Measurements from ENCODE around the gene PCARE.

Gene PCARE

GRCh38 chr2:29061616-29062015 is 12.7 kb downstream of the PCARE start:
- no peak for DNase-seq

DNA sequence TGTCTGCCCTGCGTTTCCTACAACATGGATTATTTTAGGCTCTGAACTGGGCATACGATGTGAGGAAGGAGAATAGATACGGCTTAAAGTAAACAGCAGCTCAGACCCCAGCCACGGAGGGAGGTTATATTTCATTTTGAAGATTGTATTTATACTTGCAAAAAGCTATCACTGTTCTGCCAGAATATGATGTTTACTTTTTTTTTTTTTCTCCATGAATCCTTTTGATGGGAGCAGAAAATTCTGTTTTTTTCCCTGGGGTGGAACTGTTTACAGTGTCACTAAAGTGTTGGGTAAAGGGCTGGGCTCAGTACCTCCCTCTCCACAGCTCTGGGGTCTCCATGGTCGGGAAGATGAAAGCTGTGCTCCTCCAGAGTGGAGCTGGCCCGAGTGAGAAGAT is 13.1 kb downstream of the PCARE start:
- DNase-seq: no peak

- no peak for DNase-seq
Measured at GRCh38 chr2:29060441-29060840, 13.9 kb downstream of the PCARE start.

DNA sequence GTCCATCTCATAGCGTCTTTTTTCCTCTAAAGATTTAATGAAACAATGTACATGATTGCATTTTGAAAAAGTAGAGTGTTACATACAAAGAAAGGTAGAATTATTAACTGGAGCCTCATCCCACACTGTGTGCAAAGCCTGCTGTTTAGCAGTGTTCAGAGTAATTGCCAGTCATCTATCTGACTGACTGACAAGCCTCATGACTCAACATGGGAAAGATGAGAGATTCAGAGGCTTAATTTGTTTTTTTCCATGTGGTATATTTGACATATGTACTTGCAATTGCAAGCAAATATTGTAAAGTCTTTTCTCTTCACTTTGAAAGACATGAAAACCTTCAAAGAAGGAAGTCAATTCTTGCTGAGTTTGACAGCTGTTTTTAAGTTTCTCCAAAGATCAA is 14.7 kb downstream of the PCARE start:
- DNase-seq: no peak

GRCh38 chr2:29057006-29057405 is 17.3 kb downstream of the PCARE start:
- DNase-seq: no peak

DNA sequence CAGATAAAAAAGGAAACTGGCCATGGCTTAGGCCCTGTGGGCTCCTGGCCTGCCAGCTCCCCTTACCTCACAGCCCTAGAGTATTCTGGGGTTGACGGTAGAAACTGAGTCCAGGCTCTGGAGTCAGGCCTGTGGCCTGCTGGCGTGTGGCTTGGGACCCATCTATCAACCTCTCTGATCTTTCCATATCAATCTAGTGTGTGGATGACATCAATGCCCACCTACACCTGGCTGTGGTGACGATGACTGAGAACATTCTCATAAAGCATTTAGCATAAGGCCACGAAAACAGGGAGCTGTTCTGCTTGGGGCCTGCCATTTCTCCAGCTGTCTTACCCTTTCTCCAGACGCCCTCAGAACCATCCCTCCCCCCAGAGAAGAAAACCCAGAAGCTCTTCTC is 17.9 kb downstream of the PCARE start:
- no peak for DNase-seq

- DNase-seq: no peak
Measured at GRCh38 chr2:29055601-29056000, 18.7 kb downstream of the PCARE start.

DNA sequence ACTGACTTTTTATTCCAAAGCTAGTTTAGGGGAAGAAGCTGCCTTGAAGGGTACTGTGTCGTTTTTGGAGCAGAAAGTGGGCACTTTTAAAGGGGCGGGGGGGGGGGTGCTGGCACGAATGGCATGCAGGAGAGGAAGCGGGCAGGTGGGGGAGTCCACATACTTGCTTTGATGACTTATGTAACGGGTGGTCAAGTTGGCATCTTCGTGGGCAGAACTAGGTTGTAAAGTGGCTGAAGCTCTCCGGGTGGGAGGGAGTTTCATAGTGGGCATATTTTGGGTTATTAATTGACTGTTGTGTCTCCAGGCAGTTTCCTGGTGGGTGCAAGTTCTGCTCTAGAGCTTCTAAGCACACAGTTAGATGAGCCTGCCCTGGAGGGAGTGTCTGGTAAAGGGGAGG is 19.9 kb downstream of the PCARE start:
- DNase-seq: no peak

DNA sequence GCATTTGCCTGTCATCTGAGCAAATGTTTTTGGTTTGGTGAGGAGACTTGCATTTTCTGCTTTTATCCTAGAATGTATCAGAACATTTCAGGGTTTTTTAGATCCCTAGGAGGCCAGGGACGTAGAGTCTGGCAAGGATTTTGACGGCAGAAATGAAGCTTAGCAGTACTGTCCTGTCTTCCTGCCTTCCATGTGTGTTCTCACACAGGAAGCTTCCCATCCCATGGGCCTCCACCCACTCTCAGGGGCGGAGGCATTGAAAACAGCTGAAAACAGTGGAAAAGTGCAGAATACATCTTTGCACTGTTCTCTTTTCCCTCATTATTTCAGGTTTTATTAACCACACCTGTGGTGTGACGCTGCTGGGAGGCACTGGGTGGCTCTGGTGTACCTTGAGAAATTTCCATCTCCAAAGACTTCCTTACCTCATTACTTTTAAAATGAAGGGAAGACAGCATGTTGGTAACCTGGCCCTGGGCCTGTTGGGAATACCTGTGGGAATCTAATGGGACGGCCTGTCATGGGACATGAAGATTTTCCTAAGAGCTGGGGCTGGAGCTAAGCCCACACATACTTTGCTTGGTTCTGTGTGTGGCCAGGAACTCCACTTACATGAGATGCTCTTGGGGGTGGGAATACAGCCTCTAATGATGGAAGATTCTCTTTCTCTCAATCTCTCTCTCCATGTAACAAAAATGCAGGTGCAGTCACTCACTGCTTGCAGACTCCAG is 20.5 kb downstream of the PCARE start:
- no peak for DNase-seq

DNA sequence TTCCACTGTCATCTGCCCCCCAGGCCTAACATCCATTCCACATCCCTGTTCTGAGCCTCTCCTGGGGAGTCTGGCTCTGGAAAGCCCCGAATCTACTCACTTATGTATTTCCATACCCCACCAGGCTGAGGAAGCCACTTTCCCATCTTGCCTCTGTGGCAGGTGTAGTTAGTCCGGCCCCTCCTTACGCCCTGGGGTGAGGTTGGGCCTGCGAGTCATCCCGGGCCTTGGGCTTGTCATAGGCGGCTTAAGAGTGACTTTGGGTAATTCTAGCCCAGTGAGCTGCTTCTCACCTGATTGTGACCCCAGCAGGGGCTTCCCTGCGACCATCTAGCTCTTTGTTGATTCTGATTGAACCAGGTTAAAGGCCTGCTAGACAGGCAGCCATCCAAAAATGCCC is 21.1 kb downstream of the PCARE start:
- no peak for DNase-seq

DNA sequence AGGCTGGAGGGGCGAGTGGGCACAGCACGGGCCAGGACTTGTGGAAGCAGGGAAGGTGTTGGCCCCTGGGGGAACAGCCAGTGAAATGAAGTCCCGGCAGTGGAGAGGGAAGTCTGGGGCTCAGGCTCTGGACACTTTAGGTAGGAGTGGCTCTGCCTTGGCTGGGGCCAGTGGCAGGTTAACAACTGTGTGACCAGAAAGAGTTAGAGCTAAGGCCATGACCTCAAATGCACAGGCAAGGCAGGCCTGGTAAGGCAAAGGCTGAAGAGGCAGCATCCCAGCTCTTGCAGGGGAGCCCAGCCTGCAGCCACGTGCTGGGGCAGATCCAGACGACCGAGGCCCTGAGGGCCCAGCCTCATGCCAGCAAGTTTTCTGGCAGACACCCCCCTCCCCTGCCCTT is 21.5 kb downstream of the PCARE start:
- no peak for DNase-seq

- DNase-seq: no peak
Measured at GRCh38 chr2:29051730-29052129, 22.6 kb downstream of the PCARE start.

GRCh38 chr2:29050591-29050990 is 23.7 kb downstream of the PCARE start:
- DNase-seq: no peak

- DNase-seq: no peak
Measured at GRCh38 chr2:29047083-29047845, 27.1 kb downstream of the PCARE start.

DNA sequence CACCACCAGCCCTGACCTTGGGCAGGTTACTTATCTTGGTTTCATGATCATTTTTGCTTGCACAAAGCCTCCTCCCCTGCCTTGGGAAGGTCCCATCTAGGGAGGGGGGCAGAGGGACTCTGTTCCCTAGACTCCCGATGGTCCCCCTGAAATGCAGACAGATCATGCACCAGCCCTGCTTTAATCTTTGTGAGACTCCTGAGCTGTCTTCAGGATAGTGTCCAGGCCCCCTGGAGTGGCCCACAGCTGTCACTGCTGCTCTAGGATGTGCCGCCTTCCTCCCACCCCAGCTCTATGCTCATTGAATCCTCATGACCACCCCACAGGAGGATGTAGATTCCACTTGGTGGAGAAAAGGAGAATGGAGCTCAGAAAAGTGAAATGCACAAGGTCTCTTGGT is 28.0 kb downstream of the PCARE start:
- DNase-seq: no peak

DNA sequence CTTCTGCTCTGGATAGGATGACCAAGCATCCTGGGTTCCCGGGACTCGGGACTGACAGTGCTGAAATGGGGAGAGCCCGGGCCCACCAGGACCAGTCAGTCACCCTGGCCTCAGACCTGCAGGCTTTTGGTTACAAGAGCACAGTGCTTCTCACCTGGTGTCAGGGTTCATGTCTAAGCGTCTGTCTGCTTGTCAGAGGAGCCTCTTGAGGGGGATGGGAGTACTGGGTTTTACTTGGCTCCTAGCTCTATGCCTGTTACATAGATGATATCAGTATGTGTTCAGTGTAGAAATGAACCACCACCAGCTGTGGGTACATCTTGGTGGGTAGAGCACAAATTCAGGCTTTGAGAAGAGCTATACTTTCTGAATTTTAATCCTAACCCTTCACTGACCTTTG is 29.9 kb downstream of the PCARE start:
- DNase-seq: no peak

- DNase-seq: peak; percentile 9
Measured at GRCh38 chr2:29042561-29043075, 31.7 kb downstream of the PCARE start.

GRCh38 chr2:29041161-29041660 is 33.1 kb downstream of the PCARE start:
- no peak for DNase-seq

- no peak for DNase-seq
Measured at GRCh38 chr2:29040552-29040951, 33.8 kb downstream of the PCARE start.

- no peak for DNase-seq
Measured at GRCh38 chr2:29039718-29040480, 34.4 kb downstream of the PCARE start.

DNA sequence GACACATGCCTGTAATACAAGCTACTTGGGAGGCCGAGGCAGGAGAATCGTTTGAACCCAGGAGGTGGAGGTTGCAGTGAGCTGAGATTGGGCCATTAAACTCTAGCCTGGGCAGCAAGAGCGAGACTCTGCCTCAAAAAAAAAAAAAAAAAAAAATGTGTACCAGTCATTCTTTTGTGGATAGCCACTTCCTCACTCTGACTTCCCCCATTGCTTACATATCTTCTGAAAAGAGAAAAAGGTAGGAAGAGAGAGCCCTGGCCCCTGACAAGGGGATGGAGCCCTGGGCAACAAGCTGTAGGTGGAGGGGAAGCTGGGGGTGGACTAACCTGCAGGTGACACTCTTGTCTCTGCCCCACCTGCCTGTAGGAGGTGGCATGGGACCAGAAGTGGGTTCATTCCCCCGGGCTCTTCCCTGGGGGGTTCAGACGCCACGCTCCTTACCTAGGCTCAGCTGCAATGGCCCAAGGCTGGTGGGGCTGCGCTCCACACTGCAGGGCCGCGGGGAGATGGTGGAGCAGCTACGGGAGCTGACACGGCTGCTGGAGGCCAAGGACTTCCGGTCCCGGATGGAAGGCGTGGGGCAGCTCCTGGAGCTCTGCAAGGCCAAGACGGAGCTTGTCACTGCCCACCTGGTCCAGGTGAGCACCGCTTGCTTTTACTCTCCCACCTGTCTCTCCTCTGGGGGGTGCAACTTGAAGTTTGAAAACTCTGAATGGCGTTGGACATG is 39.1 kb downstream of the PCARE start:
- no peak for DNase-seq

GRCh38 chr2:29033656-29034055 is 40.7 kb downstream of the PCARE start:
- no peak for DNase-seq

DNA sequence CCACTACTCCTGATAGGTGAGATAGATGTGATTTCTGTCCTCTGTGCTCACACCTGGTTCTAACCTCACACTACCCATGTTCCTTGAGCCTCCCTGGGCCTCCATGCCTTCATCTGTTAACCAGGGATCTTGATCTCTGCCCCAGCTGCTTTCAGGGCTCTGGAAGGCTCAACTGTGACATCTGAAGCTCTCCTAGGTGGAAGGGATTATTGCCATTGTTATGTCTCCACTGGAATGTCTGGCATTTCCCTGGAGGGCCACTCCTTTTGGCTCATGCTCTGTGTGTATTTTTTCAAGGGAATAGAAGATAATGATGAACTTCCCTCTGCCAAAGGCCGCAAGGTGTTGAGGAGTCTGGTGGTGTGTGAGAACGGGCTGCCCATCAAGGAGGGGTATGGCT is 41.2 kb downstream of the PCARE start:
- no peak for DNase-seq

Data from NCI-H2081 treated with DMSO at 0.1 percent for 48 hours (cell line).